Ovary (tissue), 9 donors: Measurements from ENCODE around the gene NOL11. TPM values are rescaled to one million over a fixed set of nuclear protein-coding genes. Genes with fewer than 3 reads are reported as not detected.

ENCODE experiments used
- DNase-seq, 5 donors: peaks; one replicate each; pipeline ENCODE4 v3.0.0-alpha.2; 2019 to 2020
- H3K27ac ChIP-seq, 2 donors: fragments of 200-600 bp; one replicate each; pipeline versions ENCODE4 v1.5.1 to v1.8.0; 2019 to 2022
- H3K27me3 ChIP-seq: fragments of 200-600 bp; one replicate; pipeline ENCODE4 v1.8.0; 2022
- H3K36me3 ChIP-seq: fragments of 200-600 bp; sonication (generic); one replicate; pipeline ENCODE4 v1.5.1; 2019
- H3K4me1 ChIP-seq: one replicate; pipeline ENCODE4 v1.8.1; 2013; ENCODE audit warnings: mild to moderate bottlenecking, moderate library complexity; ENCODE audit not compliant: insufficient read depth
- H3K4me3 ChIP-seq: fragments of 200-600 bp; sonication (generic); one replicate; pipeline ENCODE4 v1.5.1; 2017
- H3K9me3 ChIP-seq, 2 donors: fragments of 200-600 bp in 1 of 2; sonication (generic) in 1 of 2; one replicate each; pipeline versions ENCODE4 v1.5.1 to v1.8.1; 2013 to 2019; ENCODE audit warnings: mild to moderate bottlenecking in 1 of 2, moderate library complexity in 1 of 2
- CTCF ChIP-seq, 3 donors: fragments of 450-650 bp in 2 of 3; fragments of 200-600 bp in 1 of 3; IDR thresholded peaks; one replicate each; pipeline versions ENCODE4 v1.5.1 to v1.8.0; 2016 to 2022; ENCODE audit warnings: antibody characterized with exemption in 3 of 3, mild to moderate bottlenecking in 1 of 3
- EP300 ChIP-seq: sonication (generic); formaldehyde crosslinking; IDR thresholded peaks from one replicate; pipeline ENCODE4 v1.6.1; 2017; ENCODE audit warnings: antibody characterized with exemption
- POLR2A ChIP-seq: fragments of 450-650 bp; IDR thresholded peaks from one replicate; pipeline ENCODE4 v1.6.1; 2017; ENCODE audit warnings: antibody characterized with exemption, mild to moderate bottlenecking, moderate library complexity
- WGBS, 3 donors: extraction: QIAGEN DNeasy Blood & Tissue Kit in 1 of 3; methylation state at CpG; one replicate each; pipeline versions ENCODE4 v1.1.5 to v1.1.7; 2013 to 2017; 5-methylcytosine and 5-hydroxymethylcytosine counted together
- intact Hi-C, 4 donors: fragments of 100-400 bp; cut with DNase I; formaldehyde crosslinking; loops; one replicate each; pipeline versions ENCODE4 v1.11.0 to v1.15.1; 2022 to 2023
- polyA plus RNA-seq, 2 donors: library from polyadenylated mRNA; stranded (reverse); fragments of 200-250 nt in 1 of 2; fragments of 350-450 nt in 1 of 2; fragmentation: Illumina TruSeq in 1 of 2; extraction: RNeasy Lipid Tissue Mini Kit (QIAGEN cat#74804) in 1 of 2; gene quantifications; one replicate each; pipeline ENCODE4 v1.2.3, GENCODE V29; 2013 to 2014
- total RNA-seq, 7 donors: library from RNA; depleted of rRNA in 2 of 7; stranded (reverse); fragments of >200 nt in 2 of 7; fragmentation: NEBNext Ultra II Directional in 3 of 7; extraction: Animal tissue kit (Norgen Biotek cat#: 25700) in 3 of 7; gene quantifications; one replicate each; pipeline versions ENCODE4 v1.1.0 to v1.2.4, GENCODE V29; 2016 to 2023
- donor health status: DM: no; HTN: no; CAD: no; lungs with moderate emphysema.
- donor health status: DM: no; HTN: no; CAD: no.
- donor health status: Bipolar disorder and iron deficiency.
- donor health status: DM: yes; HTN: yes; CAD: no.
- donor health status: DM: no; HTN: no; CAD: no.
- donor health status: DM: yes; HTN: yes; CAD: no.

NOL11 gene
- total and polyA plus RNA-seq, 9 donors = 21.0 to 56.3 (median 32.2) TPM

GRCh38 chr17:67680445-67681224 lies 37.1 kb upstream of the NOL11 start:
- DNase-seq = no peak
- 94 to 97% (median 95%) methylated on average over 8 of the region's 8 CpGs for WGBS, 3 donors
- H3K36me3 ChIP-seq = no peaks in the 10 kb centered on the region
- no peaks in the 10 kb centered on the region for H3K9me3 ChIP-seq
- H3K4me1 ChIP-seq = no peaks in the 10 kb centered on the region
- intact Hi-C loops = no loop called here
- no peak overlapping the region for H3K4me3 ChIP-seq
- TF ChIP-seq EP300 (no peak), POLR2A (no peak), CTCF (IDR thresholded peaks at IDR 0.05) (no peak)
- H3K27ac ChIP-seq = no peak overlapping the region
- H3K27me3 ChIP-seq = no peaks in the 10 kb centered on the region

- 58 to 67% (median 59%) methylated on average over 2 of the region's 2 CpGs for WGBS, 3 donors
- Histone ChIP-seq H3K36me3 (no peaks in the 10 kb centered on the region), H3K4me1 (no peaks in the 10 kb centered on the region), H3K27me3 (no peaks in the 10 kb centered on the region), H3K27ac (no peak overlapping the region), H3K9me3 (no peaks in the 10 kb centered on the region), H3K4me3 (no peak overlapping the region)
- no peak for DNase-seq
- TF ChIP-seq EP300 = no peak
- no peak for TF ChIP-seq POLR2A
- no peak for TF ChIP-seq CTCF (IDR thresholded peaks at IDR 0.05)
- intact Hi-C loops = no loop called here
Measured at GRCh38 chr17:67682196-67682595, 35.5 kb upstream of the NOL11 start.

GRCh38 chr17:67685351-67685750 lies 32.4 kb upstream of the NOL11 start:
- no peaks in the 10 kb centered on the region for H3K4me1 ChIP-seq
- H3K27ac ChIP-seq = no peak overlapping the region
- intact Hi-C loops = no loop called here
- H3K4me3 ChIP-seq = no peak overlapping the region
- no peaks in the 10 kb centered on the region for H3K27me3 ChIP-seq
- DNase-seq = no peak
- WGBS, 3 donors = 92 to 98% (median 94%) methylated on average over 3 of the region's 3 CpGs
- H3K9me3 ChIP-seq = no peaks in the 10 kb centered on the region
- no peaks in the 10 kb centered on the region for H3K36me3 ChIP-seq
- TF ChIP-seq CTCF (IDR thresholded peaks at IDR 0.05) (no peak), EP300 (no peak), POLR2A (no peak)

GRCh38 chr17:67686241-67686640 lies 31.5 kb upstream of the NOL11 start:
- H3K27ac ChIP-seq = no peak overlapping the region
- H3K27me3 ChIP-seq = no peaks in the 10 kb centered on the region
- H3K4me3 ChIP-seq = no peak overlapping the region
- no peak for TF ChIP-seq POLR2A
- no peak for TF ChIP-seq CTCF (IDR thresholded peaks at IDR 0.05)
- TF ChIP-seq EP300 = no peak
- intact Hi-C loops = no loop called here
- H3K4me1 ChIP-seq = no peaks in the 10 kb centered on the region
- H3K9me3 ChIP-seq = no peaks in the 10 kb centered on the region
- 88 to 93% (median 88%) methylated on average over 2 of the region's 2 CpGs for WGBS, 3 donors
- DNase-seq = no peak
- no peaks in the 10 kb centered on the region for H3K36me3 ChIP-seq
